Non-pigmented ciliary epithelial cell (primary cell): ENCODE results near the gene DPP3.

Experiments
- DNase-seq: peaks from one replicate; pipeline ENCODE4 v3.0.0-alpha.2; 2010; ENCODE audit warnings: low read depth

The DPP3 gene

GRCh38 chr11:66484806-66485380 is 4.7 kb downstream of the DPP3 start:
- no peak for DNase-seq

- no peak for DNase-seq
Measured at GRCh38 chr11:66488957-66489356, 8.7 kb downstream of the DPP3 start.

DNA sequence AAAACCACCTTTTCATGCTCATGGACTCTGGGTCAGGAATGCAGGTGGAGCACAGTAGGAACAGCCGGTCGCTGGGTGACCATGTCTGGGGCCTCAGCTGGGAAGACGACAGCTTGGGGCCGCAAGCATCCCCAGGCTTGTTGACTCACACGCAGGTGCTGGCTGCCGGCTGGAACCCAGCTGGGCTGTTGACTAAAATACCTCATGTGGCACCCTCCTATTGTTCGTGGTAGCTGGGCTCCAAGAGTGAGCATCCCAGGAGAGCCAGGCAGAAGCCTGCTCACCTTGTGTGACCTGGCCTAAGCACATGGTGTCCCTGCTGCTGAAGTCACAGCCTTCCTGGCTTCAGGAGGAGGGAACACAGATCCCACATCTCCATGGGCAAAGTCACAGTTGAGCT is 9.4 kb downstream of the DPP3 start:
- no peak for DNase-seq

DNA sequence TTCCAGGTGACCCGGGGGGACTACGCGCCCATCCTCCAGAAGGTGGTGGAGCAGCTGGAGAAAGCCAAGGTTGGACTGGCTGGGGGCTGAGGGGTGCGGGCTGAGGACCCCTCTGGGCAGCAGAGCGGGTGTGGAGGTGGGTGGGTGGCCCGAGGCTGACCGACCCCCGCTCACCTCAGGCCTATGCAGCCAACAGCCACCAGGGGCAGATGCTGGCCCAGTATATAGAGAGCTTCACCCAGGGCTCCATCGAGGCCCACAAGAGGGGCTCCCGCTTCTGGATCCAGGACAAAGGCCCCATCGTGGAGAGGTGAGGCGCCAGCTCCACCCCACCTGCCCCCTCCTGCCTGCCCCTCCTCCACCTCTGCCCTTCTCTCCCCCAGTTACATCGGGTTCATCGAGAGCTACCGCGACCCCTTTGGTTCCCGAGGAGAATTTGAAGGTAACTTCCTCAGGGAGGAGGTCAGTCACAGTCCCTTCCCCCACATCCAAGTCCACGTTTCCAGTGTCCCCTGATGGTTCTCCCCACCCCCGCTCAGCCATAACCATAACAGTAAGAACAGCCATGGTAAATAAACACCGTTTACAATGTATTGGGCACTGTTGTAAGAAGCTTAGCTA is 11.2 kb downstream of the DPP3 start:
- DNase-seq = no peak

GRCh38 chr11:66492161-66492865 is 12.1 kb downstream of the DPP3 start:
- no peak for DNase-seq

DNA sequence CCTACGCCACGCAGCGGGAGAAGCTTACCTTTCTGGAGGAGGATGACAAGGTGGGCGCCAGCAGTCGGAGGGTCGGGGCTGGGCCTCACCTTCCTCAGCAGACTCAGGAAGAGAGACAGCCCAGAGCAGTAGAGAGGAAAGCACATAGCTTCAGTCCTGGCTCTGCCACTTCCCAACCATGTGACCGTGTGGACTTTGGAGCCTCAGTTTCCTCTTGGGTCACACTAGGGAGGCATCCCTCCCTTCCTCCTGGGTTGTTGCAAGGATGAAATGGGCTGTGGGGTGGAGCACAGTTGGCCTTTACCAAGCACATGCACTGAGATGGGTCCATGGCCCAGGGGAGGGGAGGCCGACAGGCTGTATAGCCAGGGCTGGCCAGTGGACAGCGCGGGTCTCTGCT is 12.9 kb downstream of the DPP3 start:
- DNase-seq = no peak

GRCh38 chr11:66494458-66494857 is 14.2 kb downstream of the DPP3 start:
- no peak for DNase-seq

DNA sequence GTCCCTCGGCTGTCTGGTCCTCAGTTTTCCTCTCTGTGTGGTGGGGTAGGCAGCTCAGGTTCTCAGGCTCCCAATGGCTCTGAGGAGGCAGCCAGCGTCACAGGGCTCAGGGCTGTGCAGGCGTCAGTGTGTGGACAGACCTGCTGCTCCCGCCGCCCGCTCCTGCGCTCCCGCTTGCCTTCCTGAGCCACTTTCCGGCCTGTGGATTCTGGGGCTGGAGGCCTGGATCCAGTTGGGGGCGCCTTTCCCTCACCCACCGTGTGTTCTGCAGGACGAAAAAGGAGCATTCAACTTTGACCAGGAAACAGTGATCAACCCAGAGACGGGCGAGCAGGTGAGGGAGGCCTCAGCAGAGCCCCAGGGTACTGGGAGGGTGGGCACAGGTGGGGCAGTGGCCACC is 14.7 kb downstream of the DPP3 start:
- no peak for DNase-seq

GRCh38 chr11:66495401-66495854 is 15.2 kb downstream of the DPP3 start:
- no peak for DNase-seq

GRCh38 chr11:66497206-66497605 is 17.0 kb downstream of the DPP3 start:
- DNase-seq = no peak

- DNase-seq = no peak
Measured at GRCh38 chr11:66498506-66498905, 18.3 kb downstream of the DPP3 start.

DNA sequence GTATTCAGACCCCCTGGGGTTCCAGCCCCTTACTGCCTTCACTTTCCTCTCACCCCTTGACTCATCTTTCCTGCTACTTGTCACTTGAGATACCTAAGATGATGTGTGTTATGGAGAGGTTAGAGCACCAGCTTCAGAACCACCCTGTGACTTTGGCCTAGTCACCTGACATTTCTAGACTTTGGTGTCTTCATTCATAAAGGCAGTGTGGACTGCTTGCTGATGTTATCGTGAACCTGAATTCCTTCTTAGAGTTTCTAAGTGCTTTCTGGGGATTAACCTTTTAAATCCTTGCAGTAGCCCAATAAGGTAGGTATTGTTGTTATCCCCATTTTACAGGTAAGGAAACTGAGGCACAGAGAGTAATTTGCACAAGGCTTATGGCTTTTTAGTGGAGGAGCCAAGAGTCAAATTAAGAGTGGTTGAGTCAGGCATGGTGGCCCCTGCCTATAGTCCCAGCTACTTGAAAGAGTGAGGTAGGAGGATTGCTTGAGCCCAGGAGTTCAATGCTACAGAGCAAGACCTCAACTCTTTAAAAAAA is 25.1 kb downstream of the DPP3 start:
- DNase-seq = no peak

DNA sequence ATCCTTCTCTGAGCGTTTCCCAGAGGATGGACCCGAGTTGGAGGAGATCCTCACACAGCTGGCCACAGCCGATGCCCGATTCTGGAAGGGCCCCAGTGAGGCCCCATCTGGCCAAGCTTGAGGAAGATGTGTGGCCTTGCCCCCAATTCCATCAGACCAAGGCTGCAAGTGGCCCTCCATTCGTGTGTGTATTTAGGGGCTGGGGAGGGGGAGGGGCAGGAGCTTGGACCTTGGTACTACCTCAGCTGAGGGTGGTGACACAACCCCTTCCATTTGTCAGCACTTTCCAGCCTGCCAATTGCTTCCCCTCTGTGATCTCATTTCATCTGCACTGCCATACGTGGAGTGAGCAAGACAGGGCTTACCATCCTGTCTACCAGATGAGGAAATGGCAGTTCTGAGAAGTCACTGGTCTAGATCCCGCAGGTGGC is 28.9 kb downstream of the DPP3 start:
- DNase-seq = no peak

DNA sequence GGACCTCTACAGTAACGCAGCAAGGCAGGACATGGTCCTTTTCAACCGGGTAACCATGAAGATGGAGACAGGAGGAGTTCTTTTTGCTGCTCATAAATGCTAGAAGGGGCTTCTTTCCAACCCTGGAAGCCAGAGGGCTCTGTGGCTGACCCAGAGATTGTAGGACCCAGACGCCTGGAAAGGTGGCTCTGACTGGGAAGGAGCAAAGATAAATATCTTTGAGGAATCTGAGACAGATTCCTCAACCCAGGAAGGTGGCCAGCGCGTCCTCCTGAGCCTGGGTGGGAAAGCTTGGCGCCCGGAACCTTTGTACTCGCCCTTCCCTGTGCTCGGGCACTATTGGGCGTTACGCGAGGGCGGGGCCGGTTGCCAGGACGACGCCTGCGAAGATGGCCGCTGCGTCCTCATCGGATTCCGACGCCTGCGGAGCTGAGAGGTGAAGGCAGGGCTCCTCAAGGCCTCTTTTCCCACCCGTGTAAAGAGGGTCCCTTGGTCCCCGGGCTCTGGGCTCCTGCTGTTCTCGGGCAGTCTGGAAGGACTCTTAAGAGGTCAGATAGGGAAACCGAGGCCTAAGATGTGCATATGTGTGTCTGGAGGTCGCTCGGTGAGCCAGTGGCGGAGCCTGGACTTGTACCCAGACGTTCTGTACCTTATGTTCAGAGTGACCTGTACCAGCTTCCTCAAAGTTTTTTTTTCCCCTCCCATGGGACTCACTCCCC is 30.2 kb downstream of the DPP3 start, which contains the start of gene BBS1:
TSS of gene BBS1 (plus strand) at position 365 of the 719 bp plus-strand sequence. CDS start at position 390, 25 bp downstream.
- DNase-seq = peak; percentile 20

GRCh38 chr11:66510990-66511339 is 30.7 kb downstream of the DPP3 start:
- no peak for DNase-seq

- no peak for DNase-seq
Measured at GRCh38 chr11:66523611-66524010, 43.4 kb downstream of the DPP3 start.

DNA sequence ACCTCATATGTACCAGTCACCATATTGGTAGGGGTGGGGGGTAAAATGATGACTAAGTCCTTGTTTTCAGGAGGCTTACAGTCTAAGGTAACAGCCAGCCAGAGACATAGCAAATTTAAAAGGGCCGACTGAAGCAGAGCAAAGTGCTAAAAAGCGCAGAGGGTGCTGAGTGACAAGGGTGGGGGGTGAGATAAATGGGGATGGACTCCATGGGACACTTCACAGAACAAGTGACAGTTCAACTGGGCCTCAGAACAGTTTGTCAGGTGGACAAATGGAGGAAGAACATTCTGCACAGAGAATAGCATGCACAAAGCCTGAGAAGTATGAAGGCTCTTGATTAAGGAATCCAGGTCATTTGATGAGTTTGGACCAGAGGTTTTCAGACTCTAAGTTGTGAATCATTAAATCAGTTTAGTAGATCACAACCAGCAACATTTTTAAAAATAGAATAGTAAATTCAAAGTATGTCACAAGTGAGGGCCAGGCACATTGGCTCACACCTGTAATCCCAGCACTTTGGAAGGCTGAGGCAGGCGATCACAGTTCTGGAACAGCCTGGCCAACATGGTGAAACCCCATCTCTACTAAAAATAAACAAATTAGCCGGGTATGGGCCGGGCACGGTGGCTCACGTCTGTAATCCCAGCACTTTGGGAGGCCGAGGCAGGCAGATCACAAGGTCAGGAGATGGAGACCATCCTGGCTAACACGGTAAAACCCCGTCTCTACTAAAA is 44.2 kb downstream of the DPP3 start:
- DNase-seq = no peak

GRCh38 chr11:66529069-66529468 is 48.8 kb downstream of the DPP3 start:
- DNase-seq = no peak

- no peak for DNase-seq
Measured at GRCh38 chr11:66529655-66530054, 49.4 kb downstream of the DPP3 start.

GRCh38 chr11:66530927-66531709 is 50.9 kb downstream of the DPP3 start:
- DNase-seq = no peak

DNA sequence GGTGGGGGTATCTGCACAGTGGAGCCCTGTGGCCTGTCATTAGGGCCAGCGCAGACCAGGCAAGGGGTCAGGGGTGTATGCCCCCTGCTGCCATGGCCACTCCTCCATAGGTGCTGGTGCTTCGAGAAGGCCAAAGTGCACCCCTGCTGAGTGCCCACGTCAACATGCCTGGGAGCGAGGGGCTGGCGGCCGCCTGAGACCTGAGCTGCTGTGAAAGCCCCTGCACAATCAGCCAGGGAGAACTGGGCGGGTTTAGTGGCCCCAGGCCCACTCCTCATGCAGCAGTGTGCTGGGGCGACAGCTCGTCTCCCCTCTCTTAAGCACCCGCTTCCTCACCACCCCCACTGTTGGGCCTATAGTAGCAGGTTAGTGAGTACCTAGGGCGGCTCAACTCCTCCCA is 51.6 kb downstream of the DPP3 start:
- DNase-seq = no peak
